Measurements from ENCODE around the gene ARHGAP18.
A peak's percentile ranks its signal among the peaks of the same experiment; 100 is the strongest.

ARHGAP18 gene

DNA sequence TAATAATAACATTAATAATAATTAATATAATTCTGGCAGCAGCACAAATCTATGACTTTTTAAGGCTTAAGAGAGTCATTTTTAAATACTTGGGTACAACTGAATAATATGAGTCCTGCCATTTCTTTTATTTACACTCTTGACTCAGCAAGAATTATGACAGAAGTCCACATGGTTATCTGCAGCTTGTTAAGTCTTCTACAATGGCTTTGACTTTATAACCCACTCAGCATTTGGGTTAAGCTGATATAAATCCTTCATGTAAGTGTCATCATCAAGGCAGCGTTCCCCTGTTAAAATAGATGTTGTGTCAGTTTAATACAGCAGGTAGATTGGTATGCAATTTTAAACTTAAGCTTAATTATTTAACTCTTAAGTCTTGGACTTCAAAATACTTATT lies 131.7 kb downstream of the ARHGAP18 start:
- TF ChIP-seq, protein P1, sequence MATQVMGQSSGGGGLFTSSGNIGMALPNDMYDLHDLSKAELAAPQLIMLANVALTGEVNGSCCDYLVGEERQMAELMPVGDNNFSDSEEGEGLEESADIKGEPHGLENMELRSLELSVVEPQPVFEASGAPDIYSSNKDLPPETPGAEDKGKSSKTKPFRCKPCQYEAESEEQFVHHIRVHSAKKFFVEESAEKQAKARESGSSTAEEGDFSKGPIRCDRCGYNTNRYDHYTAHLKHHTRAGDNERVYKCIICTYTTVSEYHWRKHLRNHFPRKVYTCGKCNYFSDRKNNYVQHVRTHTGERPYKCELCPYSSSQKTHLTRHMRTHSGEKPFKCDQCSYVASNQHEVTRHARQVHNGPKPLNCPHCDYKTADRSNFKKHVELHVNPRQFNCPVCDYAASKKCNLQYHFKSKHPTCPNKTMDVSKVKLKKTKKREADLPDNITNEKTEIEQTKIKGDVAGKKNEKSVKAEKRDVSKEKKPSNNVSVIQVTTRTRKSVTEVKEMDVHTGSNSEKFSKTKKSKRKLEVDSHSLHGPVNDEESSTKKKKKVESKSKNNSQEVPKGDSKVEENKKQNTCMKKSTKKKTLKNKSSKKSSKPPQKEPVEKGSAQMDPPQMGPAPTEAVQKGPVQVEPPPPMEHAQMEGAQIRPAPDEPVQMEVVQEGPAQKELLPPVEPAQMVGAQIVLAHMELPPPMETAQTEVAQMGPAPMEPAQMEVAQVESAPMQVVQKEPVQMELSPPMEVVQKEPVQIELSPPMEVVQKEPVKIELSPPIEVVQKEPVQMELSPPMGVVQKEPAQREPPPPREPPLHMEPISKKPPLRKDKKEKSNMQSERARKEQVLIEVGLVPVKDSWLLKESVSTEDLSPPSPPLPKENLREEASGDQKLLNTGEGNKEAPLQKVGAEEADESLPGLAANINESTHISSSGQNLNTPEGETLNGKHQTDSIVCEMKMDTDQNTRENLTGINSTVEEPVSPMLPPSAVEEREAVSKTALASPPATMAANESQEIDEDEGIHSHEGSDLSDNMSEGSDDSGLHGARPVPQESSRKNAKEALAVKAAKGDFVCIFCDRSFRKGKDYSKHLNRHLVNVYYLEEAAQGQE (IDR thresholded peaks at IDR 0.05; ENCODE audit: low read depth): no peak
- TF ChIP-seq TEAD4 (IDR thresholded peaks at IDR 0.05): no peak
- TF ChIP-seq CREB1 (IDR thresholded peaks at IDR 0.05; ENCODE audit: low read depth): no peak
- TF ChIP-seq RAD21 (IDR thresholded peaks at IDR 0.05; ENCODE audit: low read depth): no peak
- TF ChIP-seq TAF1 (IDR thresholded peaks at IDR 0.05; ENCODE audit: low read depth): no peak
- TF ChIP-seq CEBPB (IDR thresholded peaks at IDR 0.05): no peak
- TF ChIP-seq TCF12 (IDR thresholded peaks at IDR 0.05; ENCODE audit: low read depth): no peak
- TF ChIP-seq YY1 (IDR thresholded peaks at IDR 0.05; ENCODE audit: low read depth): no peak
- TF ChIP-seq EP300 (IDR thresholded peaks at IDR 0.05; ENCODE audit: borderline replicate concordance): no peak
- TF ChIP-seq, protein P2, sequence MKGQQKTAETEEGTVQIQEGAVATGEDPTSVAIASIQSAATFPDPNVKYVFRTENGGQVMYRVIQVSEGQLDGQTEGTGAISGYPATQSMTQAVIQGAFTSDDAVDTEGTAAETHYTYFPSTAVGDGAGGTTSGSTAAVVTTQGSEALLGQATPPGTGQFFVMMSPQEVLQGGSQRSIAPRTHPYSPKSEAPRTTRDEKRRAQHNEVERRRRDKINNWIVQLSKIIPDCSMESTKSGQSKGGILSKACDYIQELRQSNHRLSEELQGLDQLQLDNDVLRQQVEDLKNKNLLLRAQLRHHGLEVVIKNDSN (IDR thresholded peaks at IDR 0.05): no peak
- TF ChIP-seq NFIC (IDR thresholded peaks at IDR 0.05): no peak
- no peak for TF ChIP-seq ZBTB7A (IDR thresholded peaks at IDR 0.05; ENCODE audit: low read depth)
- TF ChIP-seq EGR1 (IDR thresholded peaks at IDR 0.05): no peak
- TF ChIP-seq, protein P3, sequence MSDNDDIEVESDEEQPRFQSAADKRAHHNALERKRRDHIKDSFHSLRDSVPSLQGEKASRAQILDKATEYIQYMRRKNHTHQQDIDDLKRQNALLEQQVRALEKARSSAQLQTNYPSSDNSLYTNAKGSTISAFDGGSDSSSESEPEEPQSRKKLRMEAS (IDR thresholded peaks at IDR 0.05): no peak
- no peak for TF ChIP-seq FOXM1 (IDR thresholded peaks at IDR 0.05; ENCODE audit: borderline replicate concordance, low read depth)

DNA sequence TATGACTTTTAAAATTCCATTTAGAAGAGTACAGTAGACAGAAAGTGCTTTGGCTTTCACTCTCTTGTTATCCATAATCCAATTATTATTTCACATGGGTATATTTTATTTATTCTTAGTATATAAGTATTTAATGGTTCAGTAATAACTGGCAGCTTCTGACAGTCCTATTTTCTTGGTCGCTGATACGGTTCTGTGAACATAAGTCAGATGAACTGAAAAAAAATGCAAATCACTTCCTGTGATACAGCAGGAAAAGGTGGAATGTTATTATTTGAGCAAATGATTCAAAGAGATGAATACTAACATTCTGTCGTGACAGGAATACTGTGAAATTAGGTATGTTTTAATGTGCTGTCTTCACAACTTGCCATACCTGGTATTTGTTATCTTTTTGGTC lies 132.3 kb downstream of the ARHGAP18 start:
- TF ChIP-seq TAF1 (IDR thresholded peaks at IDR 0.05; ENCODE audit: low read depth) (no peak), RAD21 (IDR thresholded peaks at IDR 0.05; ENCODE audit: low read depth) (no peak), NFIC (IDR thresholded peaks at IDR 0.05) (no peak), YY1 (IDR thresholded peaks at IDR 0.05; ENCODE audit: low read depth) (no peak), EGR1 (IDR thresholded peaks at IDR 0.05) (no peak), CEBPB (IDR thresholded peaks at IDR 0.05) (no peak), FOXM1 (IDR thresholded peaks at IDR 0.05; ENCODE audit: borderline replicate concordance, low read depth) (no peak), ZBTB7A (IDR thresholded peaks at IDR 0.05; ENCODE audit: low read depth) (no peak), EP300 (IDR thresholded peaks at IDR 0.05; ENCODE audit: borderline replicate concordance) (no peak)
- TF ChIP-seq, protein P3 (IDR thresholded peaks at IDR 0.05): no peak

DNA sequence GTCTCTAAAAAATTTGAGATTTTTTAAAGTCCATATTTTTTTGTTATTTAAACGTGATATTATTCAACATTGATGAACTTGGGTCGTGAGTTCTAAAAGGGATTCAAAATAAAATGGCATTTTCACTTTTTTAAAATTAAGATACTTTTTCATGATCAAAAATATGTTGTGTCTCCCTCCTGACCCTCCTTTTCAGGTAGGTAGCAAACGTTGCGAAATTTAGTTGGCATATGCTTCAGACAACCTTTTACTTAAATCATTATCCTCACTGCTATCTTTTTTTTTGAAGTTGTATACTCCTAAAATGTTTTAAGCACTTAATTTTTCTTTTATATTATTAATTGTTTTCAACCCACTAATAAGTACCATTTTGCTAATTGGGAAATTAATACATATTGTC lies 133.5 kb downstream of the ARHGAP18 start:
- TF ChIP-seq ZBTB7A (IDR thresholded peaks at IDR 0.05; ENCODE audit: low read depth): no peak
- 0 out of 2 replicates have a peak, but pooled peaks have one; percentile 13 for TF ChIP-seq CEBPB (IDR thresholded peaks at IDR 0.05)
- no peak for TF ChIP-seq TEAD4 (IDR thresholded peaks at IDR 0.05)
- no peak for TF ChIP-seq CREB1 (IDR thresholded peaks at IDR 0.05; ENCODE audit: low read depth)
- TF ChIP-seq, protein P1 (IDR thresholded peaks at IDR 0.05; ENCODE audit: low read depth): no peak

DNA sequence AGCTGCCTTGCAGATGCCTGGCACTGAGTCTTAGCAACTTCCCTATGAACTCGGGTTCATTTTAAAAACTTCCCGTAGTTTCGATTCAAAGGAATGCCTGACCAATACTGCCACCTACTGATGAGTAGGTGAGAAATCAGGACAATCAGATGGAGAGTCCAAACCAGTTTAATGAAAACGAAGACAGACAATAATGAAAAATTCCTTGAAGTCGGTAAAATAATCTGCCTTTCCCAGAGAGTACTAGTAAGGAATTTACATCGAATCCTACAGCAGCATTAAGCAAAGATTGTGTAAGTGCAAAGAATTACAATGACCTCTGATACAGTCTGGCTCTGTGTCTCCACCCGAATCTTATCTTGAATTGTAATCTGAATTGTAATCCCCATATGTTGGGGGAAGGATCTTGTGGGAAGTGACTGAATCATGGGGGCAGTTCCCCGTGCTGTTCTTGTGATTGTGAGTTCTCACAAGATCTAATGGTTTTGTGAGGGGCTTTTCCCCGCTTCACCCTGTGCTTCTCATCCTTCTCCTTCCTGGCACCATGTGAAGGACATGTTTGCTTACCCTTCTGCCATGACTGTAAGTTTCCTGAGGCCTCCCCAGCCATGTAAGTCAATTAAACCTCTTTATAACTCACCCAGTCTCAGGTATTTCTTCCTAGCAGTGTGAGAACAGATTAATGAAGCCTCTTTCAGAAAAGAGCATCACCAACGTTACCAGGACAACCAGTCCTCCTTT lies 134.4 kb downstream of the ARHGAP18 start:
- TF ChIP-seq RAD21 (IDR thresholded peaks at IDR 0.05; ENCODE audit: low read depth): peak; percentile 64
- no peak for TF ChIP-seq YY1 (IDR thresholded peaks at IDR 0.05; ENCODE audit: low read depth)

DNA sequence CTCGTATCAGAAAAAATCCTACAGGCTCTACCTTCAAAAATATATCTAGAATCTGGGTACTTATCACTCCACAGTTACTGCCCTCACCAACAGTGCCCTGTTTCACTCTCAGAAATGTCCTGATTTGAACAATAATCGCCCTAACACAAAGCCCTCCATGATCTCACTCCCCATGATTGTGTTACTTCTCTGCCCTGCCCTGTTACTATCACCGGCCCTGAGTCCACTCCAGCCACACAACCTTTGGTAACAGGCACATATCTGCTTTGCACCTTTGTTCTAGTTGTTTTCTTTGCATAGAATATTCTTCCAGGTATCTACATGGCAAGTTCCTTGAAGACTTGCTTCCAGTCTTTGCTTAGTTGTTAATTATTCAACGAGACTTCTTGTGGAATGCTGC lies 142.0 kb downstream of the ARHGAP18 start:
- TF ChIP-seq, protein P1 (IDR thresholded peaks at IDR 0.05; ENCODE audit: low read depth): no peak
- TF ChIP-seq, protein P2 (IDR thresholded peaks at IDR 0.05): no peak
- no peak for TF ChIP-seq EGR1 (IDR thresholded peaks at IDR 0.05)
- TF ChIP-seq EP300 (IDR thresholded peaks at IDR 0.05; ENCODE audit: borderline replicate concordance): no peak
- no peak for TF ChIP-seq TCF12 (IDR thresholded peaks at IDR 0.05; ENCODE audit: low read depth)
- TF ChIP-seq, protein P3 (IDR thresholded peaks at IDR 0.05): no peak
- no peak for TF ChIP-seq TEAD4 (IDR thresholded peaks at IDR 0.05)
